Measurements from ENCODE around the gene TBX21.

TBX21 gene, protein sequence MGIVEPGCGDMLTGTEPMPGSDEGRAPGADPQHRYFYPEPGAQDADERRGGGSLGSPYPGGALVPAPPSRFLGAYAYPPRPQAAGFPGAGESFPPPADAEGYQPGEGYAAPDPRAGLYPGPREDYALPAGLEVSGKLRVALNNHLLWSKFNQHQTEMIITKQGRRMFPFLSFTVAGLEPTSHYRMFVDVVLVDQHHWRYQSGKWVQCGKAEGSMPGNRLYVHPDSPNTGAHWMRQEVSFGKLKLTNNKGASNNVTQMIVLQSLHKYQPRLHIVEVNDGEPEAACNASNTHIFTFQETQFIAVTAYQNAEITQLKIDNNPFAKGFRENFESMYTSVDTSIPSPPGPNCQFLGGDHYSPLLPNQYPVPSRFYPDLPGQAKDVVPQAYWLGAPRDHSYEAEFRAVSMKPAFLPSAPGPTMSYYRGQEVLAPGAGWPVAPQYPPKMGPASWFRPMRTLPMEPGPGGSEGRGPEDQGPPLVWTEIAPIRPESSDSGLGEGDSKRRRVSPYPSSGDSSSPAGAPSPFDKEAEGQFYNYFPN

DNA sequence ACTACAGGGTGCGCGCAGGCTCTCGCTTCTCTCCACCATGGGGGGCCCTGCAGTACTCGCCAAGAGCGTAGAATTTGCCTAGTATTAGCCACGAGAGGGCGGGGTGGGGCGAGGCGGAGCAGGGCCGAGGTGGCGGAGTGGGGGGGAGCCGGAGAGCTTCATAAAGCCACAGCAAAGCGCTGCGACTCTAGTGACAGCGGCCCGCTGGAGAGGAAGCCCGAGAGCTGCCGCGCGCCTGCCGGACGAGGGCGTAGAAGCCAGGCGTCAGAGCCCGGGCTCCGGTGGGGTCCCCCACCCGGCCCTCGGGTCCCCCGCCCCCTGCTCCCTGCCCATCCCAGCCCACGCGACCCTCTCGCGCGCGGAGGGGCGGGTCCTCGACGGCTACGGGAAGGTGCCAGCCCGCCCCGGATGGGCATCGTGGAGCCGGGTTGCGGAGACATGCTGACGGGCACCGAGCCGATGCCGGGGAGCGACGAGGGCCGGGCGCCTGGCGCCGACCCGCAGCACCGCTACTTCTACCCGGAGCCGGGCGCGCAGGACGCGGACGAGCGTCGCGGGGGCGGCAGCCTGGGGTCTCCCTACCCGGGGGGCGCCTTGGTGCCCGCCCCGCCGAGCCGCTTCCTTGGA, at the start of gene TBX21:
TSS of gene TBX21 (plus strand) at position 190 of the 627 bp plus-strand sequence. CDS start at position 409, 219 bp downstream.
- H3K4me3 ChIP-seq (ENCODE audit: insufficient read length, low read depth): peak within 1 kb of the TSS; percentile 59
- no peak for DNase-seq (ENCODE audit: low read depth, low spot score)
- H3K9ac ChIP-seq (ENCODE audit: insufficient read length, low read depth): peak within 1 kb of the TSS; percentile 74
- H3K4me1 ChIP-seq (ENCODE audit: insufficient read depth, insufficient read length): peaks cover 7% of the 10 kb centered on the region
- H3K9me3 ChIP-seq (ENCODE audit: insufficient read depth, low read length): no peaks in the 10 kb centered on the region
- TF ChIP-seq YY1 (IDR thresholded peaks at IDR 0.05; ENCODE audit: insufficient read depth, insufficient read length) (no peak), ZNF274 (IDR thresholded peaks at IDR 0.05; ENCODE audit: low read depth, low read length) (no peak), SUZ12 (IDR thresholded peaks at IDR 0.05; ENCODE audit: extremely low read depth, insufficient read depth, insufficient read length) (no peak)
- no peaks in the 10 kb centered on the region for H3K36me3 ChIP-seq (ENCODE audit: insufficient read depth, insufficient read length, low read length)
- peaks cover 71% of the 10 kb centered on the region for H3K27me3 ChIP-seq (ENCODE audit: insufficient read depth, insufficient read length)

DNA sequence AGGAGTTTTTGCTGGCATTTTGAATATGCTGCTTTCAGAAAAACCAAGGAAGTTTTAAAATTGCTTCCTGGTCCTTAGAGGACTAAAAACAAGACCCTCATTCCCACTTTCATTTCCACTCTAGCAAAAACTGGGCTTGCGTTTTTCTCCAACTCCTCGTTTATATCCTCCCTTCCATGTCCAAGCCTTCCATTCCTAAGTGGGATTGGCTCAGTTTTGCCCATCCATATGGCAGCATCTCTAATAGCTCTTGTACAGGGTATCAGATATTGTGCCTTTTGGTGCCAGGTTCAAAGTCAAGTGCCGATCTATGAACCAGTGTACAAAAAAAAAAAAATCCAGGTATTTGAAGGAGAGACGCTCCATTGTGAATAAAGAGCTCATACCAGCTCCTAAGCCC, 49.0 kb upstream of the TBX21 start:
- no peak for TF ChIP-seq YY1 (IDR thresholded peaks at IDR 0.05; ENCODE audit: insufficient read depth, insufficient read length)
- H3K27me3 ChIP-seq (ENCODE audit: insufficient read depth, insufficient read length): no peaks in the 10 kb centered on the region
- H3K9me3 ChIP-seq (ENCODE audit: insufficient read depth, low read length): no peaks in the 10 kb centered on the region
- no peak overlapping the region for H3K9ac ChIP-seq (ENCODE audit: insufficient read length, low read depth)
- peaks cover 58% of the 10 kb centered on the region for H3K36me3 ChIP-seq (ENCODE audit: insufficient read depth, insufficient read length, low read length)
- H3K4me1 ChIP-seq (ENCODE audit: insufficient read depth, insufficient read length): peaks cover 2% of the 10 kb centered on the region
- H3K4me3 ChIP-seq (ENCODE audit: insufficient read length, low read depth): no peak overlapping the region
- no peak for DNase-seq (ENCODE audit: low read depth, low spot score)

DNA sequence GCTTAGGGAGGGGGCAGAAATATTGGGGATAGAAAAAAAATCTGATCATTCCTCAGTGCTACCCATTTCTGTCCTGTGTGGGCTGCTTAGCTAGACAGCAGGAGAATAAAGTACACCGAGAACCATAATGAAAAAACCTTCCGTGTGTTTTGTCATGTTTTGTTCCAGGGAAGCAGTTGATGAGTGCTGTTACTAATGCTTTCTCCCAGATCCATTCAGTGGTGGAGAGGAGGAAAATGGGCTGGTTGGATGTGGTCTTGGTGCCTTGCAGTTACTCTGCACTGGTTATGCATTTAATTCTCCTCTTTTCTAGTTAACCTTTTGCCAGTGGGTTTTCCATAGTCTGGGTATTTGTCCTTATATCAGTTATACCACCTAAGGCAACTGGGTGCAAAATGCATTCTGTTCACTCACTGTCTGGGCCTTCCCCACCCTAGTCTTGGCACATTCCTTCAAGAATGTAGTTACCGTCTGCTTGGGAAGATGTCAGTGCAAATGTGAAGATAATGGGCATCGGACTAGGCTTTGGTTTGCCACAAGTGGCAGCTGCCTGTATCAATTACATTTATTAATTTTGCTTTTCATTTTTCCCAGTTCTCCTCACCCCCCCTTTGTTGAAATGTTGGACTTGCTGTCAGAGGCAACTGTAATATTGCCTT, 48.4 kb upstream of the TBX21 start:
- TF ChIP-seq YY1 (IDR thresholded peaks at IDR 0.05; ENCODE audit: insufficient read depth, insufficient read length): no peak
- no peak for TF ChIP-seq SUZ12 (IDR thresholded peaks at IDR 0.05; ENCODE audit: extremely low read depth, insufficient read depth, insufficient read length)
- no peak for TF ChIP-seq ZNF274 (IDR thresholded peaks at IDR 0.05; ENCODE audit: low read depth, low read length)
- Histone ChIP-seq H3K9ac (ENCODE audit: insufficient read length, low read depth) (no peak overlapping the region), H3K9me3 (ENCODE audit: insufficient read depth, low read length) (no peaks in the 10 kb centered on the region), H3K36me3 (ENCODE audit: insufficient read depth, insufficient read length, low read length) (peaks cover 52% of the 10 kb centered on the region), H3K4me1 (ENCODE audit: insufficient read depth, insufficient read length) (peaks cover 2% of the 10 kb centered on the region), H3K4me3 (ENCODE audit: insufficient read length, low read depth) (no peak overlapping the region), H3K27me3 (ENCODE audit: insufficient read depth, insufficient read length) (no peaks in the 10 kb centered on the region)
- no peak for DNase-seq (ENCODE audit: low read depth, low spot score)

DNA sequence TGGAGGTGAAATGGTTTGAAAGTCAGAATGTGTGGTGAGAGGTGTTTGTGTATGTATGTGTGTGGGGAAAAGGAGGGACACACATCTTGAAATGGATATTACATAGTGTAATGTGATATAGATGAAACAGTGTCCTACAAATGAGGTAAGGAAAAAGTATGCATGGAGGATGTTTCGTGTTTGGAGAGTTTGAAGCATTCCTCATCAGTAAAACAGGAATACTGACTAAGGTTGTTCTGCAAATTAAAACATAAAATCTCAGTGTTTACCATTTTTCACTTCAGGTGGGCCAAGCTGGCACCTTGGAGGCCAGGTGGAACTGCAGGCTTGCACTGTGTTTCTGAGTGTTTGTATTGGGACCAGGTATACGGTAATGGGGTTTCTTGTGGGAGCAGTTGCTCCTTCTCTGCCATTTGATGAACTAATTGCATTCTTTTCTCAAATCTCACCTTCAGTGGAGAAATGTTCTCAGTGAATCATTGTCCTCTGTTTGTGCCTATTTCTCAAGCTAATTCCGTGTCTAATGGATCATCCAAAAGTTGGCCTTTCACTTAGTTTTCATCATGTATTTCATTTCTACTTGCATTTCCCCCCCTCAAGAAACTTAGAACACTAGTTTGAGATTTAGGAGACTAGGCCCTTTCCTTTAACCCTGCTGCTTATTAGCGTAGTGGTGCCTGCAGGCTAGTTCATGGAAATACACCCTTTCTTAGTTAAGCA, 47.3 kb upstream of the TBX21 start:
- DNase-seq (ENCODE audit: low read depth, low spot score): no peak

DNA sequence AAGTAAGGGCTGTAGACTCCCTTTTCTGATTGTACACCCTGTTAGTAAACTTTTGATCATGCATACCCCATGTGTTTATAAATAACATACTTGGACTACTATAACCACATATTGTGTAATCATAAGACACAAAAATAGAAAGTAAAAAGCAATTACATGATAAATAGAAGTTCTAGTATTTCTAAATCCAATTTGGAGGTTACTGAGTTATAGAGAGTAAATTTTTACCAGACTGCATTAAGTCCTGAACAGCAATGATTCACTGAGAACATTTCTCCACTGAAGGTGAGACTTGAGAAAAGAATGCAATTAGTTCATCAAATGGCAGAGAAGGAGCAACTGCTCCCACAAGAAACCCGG, 46.8 kb upstream of the TBX21 start:
- DNase-seq (ENCODE audit: low read depth, low spot score): no peak
- H3K9ac ChIP-seq (ENCODE audit: insufficient read length, low read depth): no peak overlapping the region
- peaks cover 38% of the 10 kb centered on the region for H3K36me3 ChIP-seq (ENCODE audit: insufficient read depth, insufficient read length, low read length)
- no peaks in the 10 kb centered on the region for H3K27me3 ChIP-seq (ENCODE audit: insufficient read depth, insufficient read length)
- peaks cover 7% of the 10 kb centered on the region for H3K4me1 ChIP-seq (ENCODE audit: insufficient read depth, insufficient read length)
- no peak for TF ChIP-seq YY1 (IDR thresholded peaks at IDR 0.05; ENCODE audit: insufficient read depth, insufficient read length)
- TF ChIP-seq ZNF274 (IDR thresholded peaks at IDR 0.05; ENCODE audit: low read depth, low read length): no peak
- no peak for TF ChIP-seq SUZ12 (IDR thresholded peaks at IDR 0.05; ENCODE audit: extremely low read depth, insufficient read depth, insufficient read length)
- H3K9me3 ChIP-seq (ENCODE audit: insufficient read depth, low read length): no peaks in the 10 kb centered on the region
- H3K4me3 ChIP-seq (ENCODE audit: insufficient read length, low read depth): no peak overlapping the region

More for the DNA sequence above, 47.3 kb upstream of the TBX21 start:
- Histone ChIP-seq H3K4me1 (ENCODE audit: insufficient read depth, insufficient read length) (peaks cover 7% of the 10 kb centered on the region), H3K36me3 (ENCODE audit: insufficient read depth, insufficient read length, low read length) (peaks cover 42% of the 10 kb centered on the region), H3K4me3 (ENCODE audit: insufficient read length, low read depth) (no peak overlapping the region), H3K9me3 (ENCODE audit: insufficient read depth, low read length) (no peaks in the 10 kb centered on the region), H3K9ac (ENCODE audit: insufficient read length, low read depth) (no peak overlapping the region), H3K27me3 (ENCODE audit: insufficient read depth, insufficient read length) (no peaks in the 10 kb centered on the region)
- TF ChIP-seq SUZ12 (IDR thresholded peaks at IDR 0.05; ENCODE audit: extremely low read depth, insufficient read depth, insufficient read length) (no peak), YY1 (IDR thresholded peaks at IDR 0.05; ENCODE audit: insufficient read depth, insufficient read length) (no peak), ZNF274 (IDR thresholded peaks at IDR 0.05; ENCODE audit: low read depth, low read length) (no peak)

DNA sequence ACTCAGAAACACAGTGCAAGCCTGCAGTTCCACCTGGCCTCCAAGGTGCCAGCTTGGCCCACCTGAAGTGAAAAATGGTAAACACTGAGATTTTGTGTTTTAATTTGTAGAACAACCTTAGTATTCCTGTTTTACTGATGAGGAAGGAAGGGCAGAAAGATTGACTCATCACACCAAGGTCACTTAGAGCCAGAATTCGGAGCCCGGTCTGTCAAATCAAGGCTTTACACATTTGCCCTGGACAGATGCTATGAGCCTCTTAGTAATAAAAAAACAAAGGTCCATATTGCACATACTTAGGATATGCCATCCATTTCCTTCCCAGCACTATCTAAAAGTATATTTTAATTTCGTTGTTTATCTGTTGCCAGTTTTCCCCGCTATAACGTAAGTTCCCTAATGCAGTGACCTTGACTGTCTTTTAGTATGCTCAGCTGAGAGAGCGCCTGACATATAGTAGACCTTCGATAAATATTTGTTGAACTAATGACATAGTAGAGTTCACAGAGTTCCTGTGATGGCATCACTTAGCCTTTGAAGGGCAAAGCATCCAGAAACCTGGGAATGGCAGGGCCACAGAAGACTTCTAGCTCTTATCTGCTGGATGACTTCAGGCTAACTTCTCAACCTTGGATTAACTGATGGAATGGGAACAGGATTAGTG, 46.2 kb upstream of the TBX21 start:
- Histone ChIP-seq H3K36me3 (ENCODE audit: insufficient read depth, insufficient read length, low read length) (peaks cover 35% of the 10 kb centered on the region), H3K9ac (ENCODE audit: insufficient read length, low read depth) (no peak overlapping the region), H3K4me3 (ENCODE audit: insufficient read length, low read depth) (no peak overlapping the region), H3K27me3 (ENCODE audit: insufficient read depth, insufficient read length) (no peaks in the 10 kb centered on the region), H3K4me1 (ENCODE audit: insufficient read depth, insufficient read length) (peaks cover 8% of the 10 kb centered on the region), H3K9me3 (ENCODE audit: insufficient read depth, low read length) (no peaks in the 10 kb centered on the region)
- no peak for DNase-seq (ENCODE audit: low read depth, low spot score)
- TF ChIP-seq ZNF274 (IDR thresholded peaks at IDR 0.05; ENCODE audit: low read depth, low read length) (no peak), YY1 (IDR thresholded peaks at IDR 0.05; ENCODE audit: insufficient read depth, insufficient read length) (no peak), SUZ12 (IDR thresholded peaks at IDR 0.05; ENCODE audit: extremely low read depth, insufficient read depth, insufficient read length) (no peak)

Measured in NT2/D1 (cell line).